ENCODE data around the gene BPIFB1. TPM values are rescaled to one million over a fixed set of nuclear protein-coding genes. Genes with fewer than 3 reads are reported as not detected.

BPIFB1 gene
- total and polyA plus RNA-seq, 2 donors from 2014 or later, result not detected

DNA sequence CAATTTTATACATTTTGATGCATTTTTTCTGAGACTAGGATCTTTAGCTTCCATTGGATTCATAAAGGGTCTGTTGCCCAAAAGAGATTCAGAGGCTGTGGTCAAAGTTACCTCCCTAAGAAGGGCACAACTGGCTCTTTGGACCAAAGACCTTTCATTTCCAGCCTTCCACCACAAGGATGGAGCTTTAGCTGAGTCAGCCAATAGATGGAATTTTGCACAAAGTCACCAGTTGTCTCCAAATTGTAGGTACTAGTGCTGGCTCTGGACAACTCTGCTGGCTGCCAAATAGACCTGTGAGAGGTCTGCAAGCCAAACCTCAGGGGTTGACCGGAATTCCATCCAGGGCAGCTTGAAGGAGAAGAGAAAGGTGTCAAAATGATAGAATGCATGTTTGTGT is 46.7 kb upstream of the BPIFB1 start:
- H3K27ac ChIP-seq (ENCODE audit: low read depth in 2 of 2, low read length in 2 of 2), result no peak overlapping the region
- intact Hi-C loops (cut with DNase I), result no loop called here
- no peak overlapping the region for H3K9ac ChIP-seq (ENCODE audit: low read length in 3 of 3)
- TF ChIP-seq CTCF (IDR thresholded peaks at IDR 0.05; ENCODE audit: borderline replicate concordance, extremely low read depth, insufficient read depth), result no peak
- no peaks in the 10 kb centered on the region for H3K27me3 ChIP-seq (ENCODE audit: control insufficient read depth, insufficient read depth, low read length)
- FAIRE-seq, result no peak
- no peaks in the 10 kb centered on the region for H3K4me1 ChIP-seq (ENCODE audit: control insufficient read depth in 2 of 3, insufficient read depth in 2 of 3, low read depth in 1 of 3, low read length in 3 of 3)
- H3K9me3 ChIP-seq (ENCODE audit: control insufficient read depth in 2 of 3, insufficient read depth in 1 of 3, low read length in 3 of 3), result no peaks in the 10 kb centered on the region
- no peaks in the 10 kb centered on the region for H3K36me3 ChIP-seq (ENCODE audit: control insufficient read depth in 2 of 3, insufficient read depth in 3 of 3, low read length in 3 of 3)
- H3K4me3 ChIP-seq (ENCODE audit: low read length in 3 of 3), result no peak overlapping the region
- DNase-seq, result no peak

GRCh38 chr20:33237989-33238388 is 45.0 kb upstream of the BPIFB1 start:
- Histone ChIP-seq H3K4me1 (ENCODE audit: control insufficient read depth in 2 of 3, insufficient read depth in 2 of 3, low read depth in 1 of 3, low read length in 3 of 3) (no peaks in the 10 kb centered on the region), H3K27me3 (ENCODE audit: control insufficient read depth, insufficient read depth, low read length) (no peaks in the 10 kb centered on the region), H3K9me3 (ENCODE audit: control insufficient read depth in 2 of 3, insufficient read depth in 1 of 3, low read length in 3 of 3) (no peaks in the 10 kb centered on the region), H3K36me3 (ENCODE audit: control insufficient read depth in 2 of 3, insufficient read depth in 3 of 3, low read length in 3 of 3) (no peaks in the 10 kb centered on the region), H3K4me3 (ENCODE audit: low read length in 3 of 3) (no peak overlapping the region), H3K27ac (ENCODE audit: low read depth in 2 of 2, low read length in 2 of 2) (no peak overlapping the region), H3K9ac (ENCODE audit: low read length in 3 of 3) (no peak overlapping the region)
- TF ChIP-seq CTCF (IDR thresholded peaks at IDR 0.05; ENCODE audit: borderline replicate concordance, extremely low read depth, insufficient read depth), result no peak
- intact Hi-C loops (cut with DNase I), result no loop called here
- FAIRE-seq, result no peak
- no peak for DNase-seq

DNA sequence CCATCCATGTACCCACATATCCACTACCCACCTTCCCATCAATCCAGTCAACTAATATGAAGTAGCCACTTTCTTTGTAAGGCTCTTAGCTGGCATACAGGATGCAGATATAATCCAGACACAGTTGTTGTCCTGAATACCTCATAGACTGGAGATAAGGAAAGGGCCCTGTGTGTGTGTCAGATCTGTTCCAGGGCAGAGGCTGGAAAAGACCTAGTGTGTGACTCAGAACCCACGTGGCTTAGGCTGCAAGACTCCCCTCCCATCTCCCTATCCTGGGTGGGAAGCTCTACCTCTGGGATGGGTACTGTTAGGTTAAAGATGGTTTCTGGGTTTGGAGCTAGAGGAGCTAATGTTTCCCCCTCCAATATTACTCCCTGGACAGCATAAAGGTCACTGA is 43.6 kb upstream of the BPIFB1 start:
- Histone ChIP-seq H3K4me3 (ENCODE audit: low read length in 3 of 3) (no peak overlapping the region), H3K27ac (ENCODE audit: low read depth in 2 of 2, low read length in 2 of 2) (no peak overlapping the region), H3K9ac (ENCODE audit: low read length in 3 of 3) (no peak overlapping the region), H3K27me3 (ENCODE audit: control insufficient read depth, insufficient read depth, low read length) (no peaks in the 10 kb centered on the region), H3K4me1 (ENCODE audit: control insufficient read depth in 2 of 3, insufficient read depth in 2 of 3, low read depth in 1 of 3, low read length in 3 of 3) (peaks cover 0 to 2% (median 0%) of the 10 kb centered on the region in 3 donors), H3K9me3 (ENCODE audit: control insufficient read depth in 2 of 3, insufficient read depth in 1 of 3, low read length in 3 of 3) (no peaks in the 10 kb centered on the region), H3K36me3 (ENCODE audit: control insufficient read depth in 2 of 3, insufficient read depth in 3 of 3, low read length in 3 of 3) (no peaks in the 10 kb centered on the region)
- FAIRE-seq (no peak), DNase-seq (no peak)
- intact Hi-C loops (cut with DNase I), result no loop called here
- TF ChIP-seq CTCF (IDR thresholded peaks at IDR 0.05; ENCODE audit: borderline replicate concordance, extremely low read depth, insufficient read depth), result no peak
